HepG2 (cell line): ENCODE data around the gene CHCHD6. TPM values are rescaled to one million over a fixed set of nuclear protein-coding genes. Genes with fewer than 3 reads are reported as not detected.
A peak's percentile ranks its signal among the peaks of the same experiment; 100 is the strongest.

ENCODE experiments used
- DBP ChIP-seq: sonication (generic); formaldehyde crosslinking; IDR thresholded peaks from 2 replicates; pipeline ENCODE4 v1.4.0; 2020; ENCODE audit warnings: missing genetic modification reagents; ENCODE audit errors: not compliant biosample characterization
- GATAD1 ChIP-seq: IDR thresholded peaks from 2 replicates; pipeline ENCODE4 v1.6.1; 2016; ENCODE audit warnings: missing genetic modification reagents, missing compliant biosample characterization
- HOXA3 ChIP-seq: sonication (generic); formaldehyde crosslinking; IDR thresholded peaks from 2 replicates; pipeline ENCODE4 v1.5.0; 2020; ENCODE audit warnings: missing genetic modification reagents
- MIER3 ChIP-seq: IDR thresholded peaks from 2 replicates; pipeline ENCODE4 v1.6.1; 2016; ENCODE audit warnings: missing compliant biosample characterization, borderline replicate concordance
- NFYC ChIP-seq: IDR thresholded peaks from 2 replicates; pipeline ENCODE4 v1.6.1; 2016; ENCODE audit warnings: missing genetic modification reagents, missing compliant biosample characterization
- PITX1 ChIP-seq: sonication (generic); formaldehyde crosslinking; IDR thresholded peaks from 2 replicates; pipeline ENCODE4 v1.5.1; 2020; ENCODE audit warnings: mild to moderate bottlenecking, missing genetic modification reagents
- TBX2 ChIP-seq: sonication (generic); formaldehyde crosslinking; IDR thresholded peaks from 2 replicates; pipeline ENCODE4 v1.5.0; 2020; ENCODE audit warnings: missing genetic modification reagents, mild to moderate bottlenecking, borderline replicate concordance
- USF2 ChIP-seq, 2 experiments: sonication (generic) in 1 of 2; formaldehyde crosslinking in 1 of 2; IDR thresholded peaks; 2 replicates each; pipeline versions ENCODE4 v1.5.1 to v1.6.1; 2011 to 2020; ENCODE audit warnings: borderline replicate concordance in 1 of 2, low read depth in 1 of 2, low read length in 1 of 2, mild to moderate bottlenecking in 1 of 2, missing genetic modification reagents in 1 of 2, moderate library complexity in 1 of 2
- ZBTB10 ChIP-seq: sonication (generic); formaldehyde crosslinking; IDR thresholded peaks from 2 replicates; pipeline ENCODE4 v1.4.0; 2020; ENCODE audit warnings: missing genetic modification reagents, borderline replicate concordance
- ZGPAT ChIP-seq: IDR thresholded peaks from 2 replicates; pipeline ENCODE4 v1.6.1; 2016; ENCODE audit warnings: mild to moderate bottlenecking
- ZMYM4 ChIP-seq: sonication (generic); formaldehyde crosslinking; IDR thresholded peaks from 2 replicates; pipeline ENCODE4 v1.8.1; 2023; ENCODE audit warnings: mild to moderate bottlenecking, missing genetic modification reagents
- ZNF276 ChIP-seq: sonication (generic); formaldehyde crosslinking; IDR thresholded peaks from 2 replicates; pipeline ENCODE4 v1.4.0; 2020; ENCODE audit warnings: mild to moderate bottlenecking, low read depth, missing genetic modification reagents
- ZNF350 ChIP-seq: sonication (generic); formaldehyde crosslinking; IDR thresholded peaks from 2 replicates; pipeline ENCODE4 v1.4.0; 2020; ENCODE audit warnings: mild to moderate bottlenecking, low read depth, missing genetic modification reagents, borderline replicate concordance
- ZNF354B ChIP-seq: sonication (generic); formaldehyde crosslinking; IDR thresholded peaks from 2 replicates; pipeline ENCODE4 v1.8.0; 2022; ENCODE audit warnings: mild to moderate bottlenecking, missing genetic modification reagents
- ZNF367 ChIP-seq: sonication (generic); formaldehyde crosslinking; IDR thresholded peaks from 2 replicates; pipeline ENCODE4 v1.4.0; 2020; ENCODE audit warnings: missing genetic modification reagents, borderline replicate concordance
- ZNF432 ChIP-seq: sonication (generic); formaldehyde crosslinking; IDR thresholded peaks from 2 replicates; pipeline ENCODE4 v1.5.0; 2020; ENCODE audit warnings: missing genetic modification reagents, mild to moderate bottlenecking, borderline replicate concordance
- ZNF441 ChIP-seq: sonication (generic); formaldehyde crosslinking; IDR thresholded peaks from 2 replicates; pipeline ENCODE4 v1.7.0; 2021; ENCODE audit warnings: missing genetic modification reagents, borderline replicate concordance
- ZNF614 ChIP-seq: IDR thresholded peaks from 2 replicates; pipeline ENCODE4 v1.6.1; 2018; ENCODE audit warnings: missing biosample characterization, missing genetic modification reagents, inconsistent platforms, borderline replicate concordance
- polyA plus RNA-seq, 8 experiments: library from polyadenylated mRNA; depleted of rRNA in 3 of 8; stranded (reverse) in 7 of 8; unstranded in 1 of 8; fragments of >200 nt; fragmentation: Illumina TruSeq in 4 of 8; extraction: Trizol in 4 of 8; gene quantifications; 2 replicates each; pipeline versions ENCODE4 v1.2.1 to v1.2.3, GENCODE V29; 2011 to 2016; ENCODE audit warnings: low read depth in 4 of 8, missing spikeins in 1 of 8, mixed read lengths in 1 of 8; ENCODE audit not compliant: insufficient read depth in 1 of 8
- total RNA-seq, 5 experiments: library from RNA; depleted of rRNA; stranded (reverse); fragments of >200 nt; fragmentation: Illumina TruSeq; extraction: Trizol; gene quantifications; 2 replicates each; pipeline ENCODE4 v1.2.3, GENCODE V29; 2016; ENCODE audit warnings: low read depth in 1 of 5

The CHCHD6 gene
- total and polyA plus RNA-seq, 2 of the 13 experiments (the other 11 are each of a cell fraction or from before 2014, with no cell fraction given), result 20.3 to 20.8 TPM

- TF ChIP-seq ZNF367 (no peak), ZNF432 (CRISPR knock-in tag) (no peak), NFYC (CRISPR knock-in tag) (peak; percentile 100), MIER3 (CRISPR knock-in tag) (0 out of 2 replicates have a peak, but pooled peaks have one; percentile 29), ZNF441 (CRISPR knock-in tag) (peak; percentile 15; the same call in 1 of the 2 replicates), ZMYM4 (CRISPR knock-in tag) (peak; percentile 59; the same call in 1 of the 2 replicates), ZBTB10 (CRISPR knock-in tag) (no peak), ZNF354B (CRISPR knock-in tag) (no peak), TBX2 (peak; percentile 33), ZNF614 (CRISPR knock-in tag) (peak; percentile 53; the same call in 1 of the 2 replicates), HOXA3 (CRISPR knock-in tag) (peak; percentile 35; the same call in 1 of the 2 replicates), ZGPAT (CRISPR knock-in tag) (peak; percentile 57; the same call in 1 of the 2 replicates), ZNF276 (CRISPR knock-in tag) (no peak), ZNF350 (CRISPR knock-in tag) (peak; percentile 77), GATAD1 (CRISPR knock-in tag) (peak; percentile 85), DBP (CRISPR knock-in tag) (no peak), USF2 (IDR thresholded peaks at IDR 0.05; ENCODE audit: low read depth, low read length) (no peak), USF2 (CRISPR knock-in tag; IDR thresholded peaks at IDR 0.05; ENCODE audit: borderline replicate concordance) (no peak), PITX1 (CRISPR knock-in tag) (peak; percentile 76; the same call in 1 of the 2 replicates)
Observed at GRCh38 chr3:126703512-126704493, at the start of gene CHCHD6 (continued).
